GM23248 (cell line): ENCODE measurements around the gene PCBP3. TPM values are rescaled to one million over a fixed set of nuclear protein-coding genes. Genes with fewer than 3 reads are reported as not detected.
A peak's percentile ranks its signal among the peaks of the same experiment; 100 is the strongest.

Experiments used
- DNase-seq: peaks from one replicate; pipeline ENCODE4 v3.0.0-alpha.2; 2015
- H2AFZ ChIP-seq: fragments of 200-600 bp; sonication (generic); 2 replicates; pipeline ENCODE4 v1.6.1; 2016; ENCODE audit warnings: antibody characterized with exemption
- H3F3A ChIP-seq: fragments of 200-600 bp; sonication (generic); 2 replicates; pipeline ENCODE4 v1.6.1; 2016; ENCODE audit warnings: mild to moderate bottlenecking, antibody characterized with exemption, mixed run types; ENCODE audit not compliant: insufficient read depth
- H3K27ac ChIP-seq: fragments of 200-600 bp; sonication (generic); 2 replicates; pipeline ENCODE4 v1.5.1; 2016; ENCODE audit warnings: mild to moderate bottlenecking
- H3K27me3 ChIP-seq: fragments of 200-600 bp; sonication (generic); replicated peaks from 2 replicates; pipeline ENCODE4 v1.6.1; 2016; ENCODE audit warnings: mild to moderate bottlenecking; ENCODE audit not compliant: insufficient read depth
- H3K36me3 ChIP-seq: fragments of 200-600 bp; sonication (generic); 2 replicates; pipeline ENCODE4 v1.6.1; 2016; ENCODE audit warnings: low read depth, mild to moderate bottlenecking
- H3K4me1 ChIP-seq: fragments of 200-600 bp; sonication (generic); 2 replicates; pipeline ENCODE4 v1.6.1; 2016; ENCODE audit warnings: mild to moderate bottlenecking; ENCODE audit not compliant: insufficient read depth
- H3K4me2 ChIP-seq: fragments of 200-600 bp; sonication (generic); one replicate; pipeline ENCODE4 v1.6.1; 2016; ENCODE audit warnings: mild to moderate bottlenecking; ENCODE audit not compliant: unreplicated experiment
- H3K4me3 ChIP-seq: fragments of 200-600 bp; sonication (generic); 2 replicates; pipeline ENCODE4 v1.5.1; 2016; ENCODE audit warnings: mild to moderate bottlenecking
- H3K79me2 ChIP-seq: fragments of 200-600 bp; sonication (generic); 2 replicates; pipeline ENCODE4 v1.6.1; 2016; ENCODE audit warnings: mild to moderate bottlenecking; ENCODE audit not compliant: insufficient read depth
- H3K9ac ChIP-seq: fragments of 200-600 bp; sonication (generic); 2 replicates; pipeline ENCODE4 v1.6.1; 2016; ENCODE audit warnings: mild to moderate bottlenecking
- H3K9me2 ChIP-seq: fragments of 200-600 bp; sonication (generic); 2 replicates; pipeline ENCODE4 v1.6.1; 2016; ENCODE audit warnings: mixed run types, mild to moderate bottlenecking, moderate library complexity; ENCODE audit not compliant: insufficient read depth
- H3K9me3 ChIP-seq: fragments of 200-600 bp; sonication (generic); one replicate; pipeline ENCODE4 v1.6.1; 2017; ENCODE audit warnings: low read depth
- H4K20me1 ChIP-seq: fragments of 200-600 bp; sonication (generic); 2 replicates; pipeline ENCODE4 v1.6.0; 2016; ENCODE audit not compliant: insufficient read depth
- EZH2 ChIP-seq: fragments of 200-600 bp; sonication (generic); IDR thresholded peaks from 2 replicates; pipeline ENCODE4 v1.6.1; 2018; ENCODE audit warnings: antibody characterized with exemption, mild to moderate bottlenecking; ENCODE audit not compliant: insufficient read depth, poor library complexity, severe bottlenecking
- EZH2phosphoT487 ChIP-seq: fragments of 200-600 bp; sonication (generic); IDR thresholded peaks from 2 replicates; pipeline ENCODE4 v1.6.1; 2018; ENCODE audit warnings: antibody characterized with exemption, moderate library complexity, mild to moderate bottlenecking, low read depth; ENCODE audit not compliant: insufficient read depth
- WGBS, 2 experiments: methylation state at CpG; one replicate each; pipeline ENCODE4 v1.1.6; 2015 to 2017; ENCODE audit warnings: low lambda C conversion rate in 2 of 2, low coverage in 1 of 2; ENCODE audit errors: missing lambda C conversion rate in 2 of 2; 5-methylcytosine and 5-hydroxymethylcytosine counted together
- in situ Hi-C: fragments of 300-500 bp; cut with MboI; formaldehyde crosslinking; loops from 2 replicates; pipeline ENCODE4 v1.15.0; 2020
- polyA plus RNA-seq: library from polyadenylated mRNA; unstranded; fragments of >200 nt; fragmentation: Nextera tagmentation; extraction: Ambion mirVana; gene quantifications from 2 replicates; pipeline ENCODE4 v1.2.1, GENCODE V29; 2016
- total RNA-seq: library from RNA; depleted of rRNA; stranded (reverse); fragments of >200 nt; shearing (Covaris generic); gene quantifications from 2 replicates; pipeline ENCODE4 v1.2.3, GENCODE V29; 2014

Gene PCBP3
- total and polyA plus RNA-seq, 2 experiments from 2014 or later, result 0.32 to 1.3 TPM

GRCh38 chr21:45943630-45944540 is 300.4 kb downstream of the PCBP3 start:
- DNase-seq, result peak; percentile 30
- Histone ChIP-seq H3K79me2 (no peaks in the 10 kb centered on the region), H3K9me3 (no peaks in the 10 kb centered on the region), H3K9ac (no peak overlapping the region), H3K27me3 (no peaks in the 10 kb centered on the region), H2AFZ (no peak overlapping the region), H3K4me2 (no peak overlapping the region), H3K4me1 (no peaks in the 10 kb centered on the region), H3K27ac (no peak overlapping the region), H4K20me1 (no peaks in the 10 kb centered on the region), H3K9me2 (no peaks in the 10 kb centered on the region), H3F3A (no peaks in the 10 kb centered on the region), H3K4me3 (no peak overlapping the region), H3K36me3 (no peaks in the 10 kb centered on the region)
- TF ChIP-seq EZH2phosphoT487, result no peak
- no peak for TF ChIP-seq EZH2
- in situ Hi-C loops, result no loop called here
- 80 to 88% methylated on average over 4 to 8 of the region's 8 CpGs for WGBS, 2 experiments

GRCh38 chr21:45944601-45945000 is 301.1 kb downstream of the PCBP3 start:
- in situ Hi-C loops, result no loop called here
- no peaks in the 10 kb centered on the region for H3K9me3 ChIP-seq
- TF ChIP-seq EZH2phosphoT487 (no peak), EZH2 (no peak)
- no peak for DNase-seq
- no peaks in the 10 kb centered on the region for H4K20me1 ChIP-seq
- no peaks in the 10 kb centered on the region for H3K9me2 ChIP-seq
- H3K9ac ChIP-seq, result no peak overlapping the region
- H3K79me2 ChIP-seq, result no peaks in the 10 kb centered on the region
- H3K4me2 ChIP-seq, result no peak overlapping the region
- H3K27me3 ChIP-seq, result no peaks in the 10 kb centered on the region
- H2AFZ ChIP-seq, result no peak overlapping the region
- H3K4me3 ChIP-seq, result no peak overlapping the region
- 85 to 90% methylated on average over 14 of the region's 14 CpGs for WGBS, 2 experiments
- 0 out of 2 replicates have a peak, but pooled peaks cover under 1% of the 10 kb centered on the region for H3K4me1 ChIP-seq
- H3F3A ChIP-seq, result no peaks in the 10 kb centered on the region
- no peak overlapping the region for H3K27ac ChIP-seq
- no peaks in the 10 kb centered on the region for H3K36me3 ChIP-seq

GRCh38 chr21:45945066-45945867 is 301.7 kb downstream of the PCBP3 start:
- Histone ChIP-seq H3F3A (no peaks in the 10 kb centered on the region), H3K9me2 (no peaks in the 10 kb centered on the region), H3K4me1 (peaks cover 7% of the 10 kb centered on the region; the same call in 1 of the 2 replicates), H3K36me3 (no peaks in the 10 kb centered on the region), H3K27ac (no peak overlapping the region), H3K9ac (no peak overlapping the region), H3K4me2 (no peak overlapping the region), H3K9me3 (no peaks in the 10 kb centered on the region), H3K27me3 (no peaks in the 10 kb centered on the region), H2AFZ (no peak overlapping the region), H3K79me2 (no peaks in the 10 kb centered on the region), H3K4me3 (no peak overlapping the region), H4K20me1 (no peaks in the 10 kb centered on the region)
- no peak for TF ChIP-seq EZH2phosphoT487
- TF ChIP-seq EZH2, result no peak
- 86 to 89% methylated on average over 24 of the region's 24 CpGs for WGBS, 2 experiments
- in situ Hi-C loops, result no loop called here
- no peak for DNase-seq

- Histone ChIP-seq H4K20me1 (no peaks in the 10 kb centered on the region), H3K36me3 (no peaks in the 10 kb centered on the region), H3K79me2 (no peaks in the 10 kb centered on the region), H3F3A (no peaks in the 10 kb centered on the region), H3K9me2 (no peaks in the 10 kb centered on the region), H3K4me1 (peaks cover 11% of the 10 kb centered on the region), H3K4me2 (no peak overlapping the region), H3K9me3 (no peaks in the 10 kb centered on the region), H3K27me3 (no peaks in the 10 kb centered on the region), H3K9ac (no peak overlapping the region), H3K27ac (no peak overlapping the region), H3K4me3 (no peak overlapping the region), H2AFZ (no peak overlapping the region)
- WGBS, 2 experiments, result 70 to 83% methylated on average over 12 of the region's 12 CpGs
- no peak for DNase-seq
- in situ Hi-C loops, result no loop called here
- no peak for TF ChIP-seq EZH2
Observed at GRCh38 chr21:45945868-45946210, 302.3 kb downstream of the PCBP3 start.
